ENCODE measurements around the gene COL1A2. TPM values are rescaled to one million over a fixed set of nuclear protein-coding genes. Genes with fewer than 3 reads are reported as not detected.

Gene COL1A2
- total RNA-seq (2021; fragmentation: NEBNext Ultra II Directional; extraction: Animal tissue kit (Norgen Biotek cat#: 25700)) (85.4 and 87.2 TPM in 2 replicates), polyA plus RNA-seq (2011; rRNA removed) (45.2 and 50.8 TPM in 2 replicates), polyA minus RNA-seq (2011; rRNA and poly(A)+ RNA removed) (64.1 and 75.0 TPM in 2 replicates)
- polyA plus RNA-seq (2011; cell fraction: cytosol; rRNA removed), result 37.1 TPM
- 135 TPM for polyA plus RNA-seq (2011; cell fraction: nucleus; rRNA removed)
- polyA plus RNA-seq (2012, experiment 1 of 2), result 97.3 to 113 TPM (median 103 TPM) in 4 replicates
- 49.6 TPM for polyA plus RNA-seq (2012, experiment 2 of 2)
- polyA plus RNA-seq (2013, experiment 1 of 2), result 111 TPM
- 96.0 TPM for polyA plus RNA-seq (2013, experiment 2 of 2)
- 48.3 TPM for polyA minus RNA-seq (2011; cell fraction: cytosol; rRNA and poly(A)+ RNA removed)
- 71.0 TPM for polyA minus RNA-seq (2011; cell fraction: nucleus; rRNA and poly(A)+ RNA removed)
- long read RNA-seq, experiment 1, transcript COL1A2-203 (4 exons, 1,123 nt), result major isoform, 6 of 71 reads
- long read RNA-seq, experiment 1, partial matches to known transcripts, result 42 of 71 reads
- long read RNA-seq, experiment 1, other reads (novel, unspliced or antisense), result 23 of 71 reads
- long read RNA-seq, experiment 2, partial matches to known transcripts, result 3 of 3 reads
- long read RNA-seq, experiment 2, other reads (novel, unspliced or antisense), result 0 of 3 reads

- H3K23me2 ChIP-seq (ENCODE audit: low read depth, low read length), result peaks cover 14% of the 10 kb centered on the region
- no peak within 1 kb of the TSS for H3K14ac ChIP-seq (ENCODE audit: insufficient read length)
- no peaks in the 10 kb centered on the region for H3K79me1 ChIP-seq (ENCODE audit: low read depth, low read length)
- peak within 1 kb of the TSS; percentile 82; the same call in 1 of the 2 replicates for H4K8ac ChIP-seq (ENCODE audit: extremely low read depth, insufficient read depth, low read length)
- peak within 1 kb of the TSS; percentile 47 to 77 (median 68) for H3K4me3 ChIP-seq (ENCODE audit: extremely low read depth in 1 of 4, insufficient read depth in 2 of 4, low read depth in 3 of 4, low read length in 4 of 4)
- peak within 1 kb of the TSS; percentile 71; the same call in 1 of the 2 replicates for H2AFZ ChIP-seq (ENCODE audit: low read length)
- H3K18ac ChIP-seq (ENCODE audit: extremely low read depth, low read length), result peak within 1 kb of the TSS; percentile 86
- H3K79me2 ChIP-seq (ENCODE audit: control insufficient read depth in 1 of 2, insufficient read depth in 2 of 2, low read length in 2 of 2), result peaks cover 0 to 14% of the 10 kb centered on the region in 2 experiments; a peak in 2 of 4 replicates
- H3K27me3 ChIP-seq (replicated peaks in 1 of 4; ENCODE audit: control insufficient read depth in 3 of 4, extremely low read depth in 1 of 4, insufficient read depth in 3 of 4, low read length in 3 of 4), result peaks cover 0 to 3% (median 0%) of the 10 kb centered on the region in 4 experiments; a peak in 3 of 7 replicates
- H3K9me3 ChIP-seq (ENCODE audit: insufficient read depth in 2 of 2, low read depth in 1 of 2, low read length in 1 of 2), result no peaks in the 10 kb centered on the region
- no peak within 1 kb of the TSS for H2BK20ac ChIP-seq (ENCODE audit: low read length)
- peak within 1 kb of the TSS; percentile 7; the same call in 1 of the 2 replicates for H2BK5ac ChIP-seq (ENCODE audit: low read depth, low read length)
- FAIRE-seq (no peak), DNase-seq (ENCODE audit: low read depth in 1 of 2, low spot score in 2 of 2) (peak in 1 of 2 experiments; percentile 79)
- H3K4ac ChIP-seq (replicated peaks; ENCODE audit: insufficient read length, low read depth, low read length), result no peak within 1 kb of the TSS
- 2% methylated on average over 16 of the region's 32 CpGs; no CpG with 5 or more reads in 1 of the 2 experiments for WGBS, 2 experiments (ENCODE audit: extremely low coverage in 1 of 2, insufficient coverage in 1 of 2, insufficient read length in 1 of 2, insufficient replicate concordance in 2 of 2, low coverage in 1 of 2, low lambda C conversion rate in 2 of 2, missing lambda C conversion rate in 1 of 2)
- H2BK15ac ChIP-seq (ENCODE audit: low read length), result peak within 1 kb of the TSS; percentile 75; the same call in 1 of the 2 replicates
- H3K4me2 ChIP-seq (ENCODE audit: insufficient read depth in 1 of 2, low read depth in 2 of 2, low read length in 2 of 2), result peak within 1 kb of the TSS; percentile 89 to 99
- H3K9ac ChIP-seq (replicated peaks in 1 of 4; ENCODE audit: extremely low read depth in 1 of 4, low read depth in 3 of 4, low read length in 3 of 4), result peak within 1 kb of the TSS; percentile 47 to 56 (median 51)
- no peak within 1 kb of the TSS for H3K56ac ChIP-seq (replicated peaks; ENCODE audit: insufficient read length, low read depth, low read length)
- no peak within 1 kb of the TSS for H3K23ac ChIP-seq (ENCODE audit: insufficient read length)
- peak within 1 kb of the TSS; percentile 58 for H2BK120ac ChIP-seq (replicated peaks; ENCODE audit: low read depth, low read length)
- H4K91ac ChIP-seq (replicated peaks; ENCODE audit: insufficient read length, low read length), result peak within 1 kb of the TSS; percentile 86
- ChIA-PET CTCF (ENCODE audit: partially characterized antibody) (interaction anchor here (0.5 to 12.4 kb wide), 38 partner anchors 8 to 1082 kb away, joined by 3 to 372 read pairs (median 4); no protein-coding TSS in a partner anchor), POLR2A (ENCODE audit: partially characterized antibody) (interaction anchor here (0.5 to 2.9 kb wide), 10 partner anchors 14 to 568 kb away, joined by 3 to 20 read pairs (median 4); no protein-coding TSS in a partner anchor)
- H3K27ac ChIP-seq (ENCODE audit: low read depth, low read length), result peak within 1 kb of the TSS; percentile 63
- H4K20me1 ChIP-seq (replicated peaks in 1 of 2; ENCODE audit: control insufficient read depth in 1 of 2, insufficient read depth in 2 of 2, low read length in 2 of 2), result no peaks in the 10 kb centered on the region
- H3K36me3 ChIP-seq (ENCODE audit: control insufficient read depth in 2 of 4, insufficient read depth in 4 of 4, low read length in 3 of 4), result peaks cover 0 to 17% (median 3%) of the 10 kb centered on the region in 4 experiments; a peak in 4 of 8 replicates
- H4K5ac ChIP-seq (ENCODE audit: insufficient read length, low read depth, low read length), result peak within 1 kb of the TSS; percentile 33
- H2AK5ac ChIP-seq (ENCODE audit: low read depth, low read length), result peak within 1 kb of the TSS; percentile 32; the same call in 1 of the 2 replicates
- H2BK12ac ChIP-seq (ENCODE audit: low read depth, low read length), result peak within 1 kb of the TSS; percentile 77
- peaks cover 4 to 24% (median 13%) of the 10 kb centered on the region in 4 experiments; a peak in 6 of 7 replicates for H3K4me1 ChIP-seq (replicated peaks in 1 of 4; ENCODE audit: control insufficient read depth in 3 of 4, insufficient read depth in 4 of 4, low read length in 3 of 4)
- TF ChIP-seq BRCA1 (IDR thresholded peaks at IDR 0.05; ENCODE audit: low read depth, low read length), result no peak
- no peak; the same call in 1 of the 2 replicates for TF ChIP-seq PHF8 (conservative IDR thresholded peaks at IDR 0.05; ENCODE audit: low read depth, low read length)
- no peak for TF ChIP-seq HDAC6 (IDR thresholded peaks at IDR 0.05; ENCODE audit: low read depth, low read length)
- TF ChIP-seq CEBPB (IDR thresholded peaks at IDR 0.05; ENCODE audit: low read depth, low read length), result no peak
- no peak for TF ChIP-seq SP1 (IDR thresholded peaks at IDR 0.05; ENCODE audit: low read depth, low read length)
- TF ChIP-seq RBBP5 (IDR thresholded peaks at IDR 0.05; ENCODE audit: borderline replicate concordance, low read depth, low read length), result peak; percentile 36; the same call in 1 of the 2 replicates
- TF ChIP-seq SP4 (IDR thresholded peaks at IDR 0.05; ENCODE audit: low read length), result no peak
- no peak for TF ChIP-seq EGR1 (IDR thresholded peaks at IDR 0.05; ENCODE audit: borderline replicate concordance, low read depth, low read length)
- TF ChIP-seq POU5F1 (IDR thresholded peaks at IDR 0.05; ENCODE audit: low read depth, low read length), result no peak
Measured at GRCh38 chr7:94394437-94395140, at the start of gene COL1A2. Gene COL1A2, plus strand, starts transcription at chr7:94394895. Its CDS starts 137 bp downstream, at chr7:94395032.
